HL-60 (cell line): Measurements from ENCODE around the gene ABCC5.

Experiments
- POLR2AphosphoS5 ChIP-seq: IDR thresholded peaks from 2 replicates; pipeline ENCODE4 v1.6.1; 2012; ENCODE audit warnings: low read depth
- TF ChIP-seq, protein P1 (sequence below): IDR thresholded peaks from 2 replicates; pipeline ENCODE4 v1.6.1; 2012; ENCODE audit warnings: low read depth; ENCODE audit not compliant: insufficient replicate concordance
- TF ChIP-seq, protein P2 (sequence below): IDR thresholded peaks from one replicate; pipeline ENCODE4 v1.5.1; 2011; ENCODE audit warnings: low read length, control low read depth, inconsistent platforms; ENCODE audit not compliant: insufficient read depth

DNA sequence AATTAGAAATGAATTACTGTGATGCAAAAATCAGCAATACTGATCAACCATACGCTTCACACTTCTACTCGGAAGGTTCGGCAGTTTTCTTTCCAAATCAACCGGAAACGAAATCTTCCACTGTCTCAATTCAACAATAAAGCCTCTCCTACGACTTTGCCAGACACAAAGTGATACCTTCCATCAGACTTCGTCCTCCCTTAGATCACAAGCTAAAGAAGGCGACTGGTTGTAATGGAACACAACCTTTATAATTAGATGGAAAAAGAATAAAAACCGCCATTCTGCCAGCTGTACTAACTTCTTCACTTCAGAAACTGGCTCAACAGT, 133.6 kb downstream of the ABCC5 start:
- TF ChIP-seq, protein P1, sequence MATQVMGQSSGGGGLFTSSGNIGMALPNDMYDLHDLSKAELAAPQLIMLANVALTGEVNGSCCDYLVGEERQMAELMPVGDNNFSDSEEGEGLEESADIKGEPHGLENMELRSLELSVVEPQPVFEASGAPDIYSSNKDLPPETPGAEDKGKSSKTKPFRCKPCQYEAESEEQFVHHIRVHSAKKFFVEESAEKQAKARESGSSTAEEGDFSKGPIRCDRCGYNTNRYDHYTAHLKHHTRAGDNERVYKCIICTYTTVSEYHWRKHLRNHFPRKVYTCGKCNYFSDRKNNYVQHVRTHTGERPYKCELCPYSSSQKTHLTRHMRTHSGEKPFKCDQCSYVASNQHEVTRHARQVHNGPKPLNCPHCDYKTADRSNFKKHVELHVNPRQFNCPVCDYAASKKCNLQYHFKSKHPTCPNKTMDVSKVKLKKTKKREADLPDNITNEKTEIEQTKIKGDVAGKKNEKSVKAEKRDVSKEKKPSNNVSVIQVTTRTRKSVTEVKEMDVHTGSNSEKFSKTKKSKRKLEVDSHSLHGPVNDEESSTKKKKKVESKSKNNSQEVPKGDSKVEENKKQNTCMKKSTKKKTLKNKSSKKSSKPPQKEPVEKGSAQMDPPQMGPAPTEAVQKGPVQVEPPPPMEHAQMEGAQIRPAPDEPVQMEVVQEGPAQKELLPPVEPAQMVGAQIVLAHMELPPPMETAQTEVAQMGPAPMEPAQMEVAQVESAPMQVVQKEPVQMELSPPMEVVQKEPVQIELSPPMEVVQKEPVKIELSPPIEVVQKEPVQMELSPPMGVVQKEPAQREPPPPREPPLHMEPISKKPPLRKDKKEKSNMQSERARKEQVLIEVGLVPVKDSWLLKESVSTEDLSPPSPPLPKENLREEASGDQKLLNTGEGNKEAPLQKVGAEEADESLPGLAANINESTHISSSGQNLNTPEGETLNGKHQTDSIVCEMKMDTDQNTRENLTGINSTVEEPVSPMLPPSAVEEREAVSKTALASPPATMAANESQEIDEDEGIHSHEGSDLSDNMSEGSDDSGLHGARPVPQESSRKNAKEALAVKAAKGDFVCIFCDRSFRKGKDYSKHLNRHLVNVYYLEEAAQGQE, result no peak
- TF ChIP-seq, protein P2, sequence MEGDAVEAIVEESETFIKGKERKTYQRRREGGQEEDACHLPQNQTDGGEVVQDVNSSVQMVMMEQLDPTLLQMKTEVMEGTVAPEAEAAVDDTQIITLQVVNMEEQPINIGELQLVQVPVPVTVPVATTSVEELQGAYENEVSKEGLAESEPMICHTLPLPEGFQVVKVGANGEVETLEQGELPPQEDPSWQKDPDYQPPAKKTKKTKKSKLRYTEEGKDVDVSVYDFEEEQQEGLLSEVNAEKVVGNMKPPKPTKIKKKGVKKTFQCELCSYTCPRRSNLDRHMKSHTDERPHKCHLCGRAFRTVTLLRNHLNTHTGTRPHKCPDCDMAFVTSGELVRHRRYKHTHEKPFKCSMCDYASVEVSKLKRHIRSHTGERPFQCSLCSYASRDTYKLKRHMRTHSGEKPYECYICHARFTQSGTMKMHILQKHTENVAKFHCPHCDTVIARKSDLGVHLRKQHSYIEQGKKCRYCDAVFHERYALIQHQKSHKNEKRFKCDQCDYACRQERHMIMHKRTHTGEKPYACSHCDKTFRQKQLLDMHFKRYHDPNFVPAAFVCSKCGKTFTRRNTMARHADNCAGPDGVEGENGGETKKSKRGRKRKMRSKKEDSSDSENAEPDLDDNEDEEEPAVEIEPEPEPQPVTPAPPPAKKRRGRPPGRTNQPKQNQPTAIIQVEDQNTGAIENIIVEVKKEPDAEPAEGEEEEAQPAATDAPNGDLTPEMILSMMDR, result no peak
- TF ChIP-seq POLR2AphosphoS5, result no peak; the same call in 1 of the 2 replicates
